NCI-H524 treated with DMSO at 0.1 percent for 48 hours (cell line): ENCODE measurements around the gene TSPAN7.

Experiments
- DNase-seq: peaks from one replicate; lab custom pipeline; 2025; lab: John Stamatoyannopoulos, UW

The TSPAN7 gene

DNA sequence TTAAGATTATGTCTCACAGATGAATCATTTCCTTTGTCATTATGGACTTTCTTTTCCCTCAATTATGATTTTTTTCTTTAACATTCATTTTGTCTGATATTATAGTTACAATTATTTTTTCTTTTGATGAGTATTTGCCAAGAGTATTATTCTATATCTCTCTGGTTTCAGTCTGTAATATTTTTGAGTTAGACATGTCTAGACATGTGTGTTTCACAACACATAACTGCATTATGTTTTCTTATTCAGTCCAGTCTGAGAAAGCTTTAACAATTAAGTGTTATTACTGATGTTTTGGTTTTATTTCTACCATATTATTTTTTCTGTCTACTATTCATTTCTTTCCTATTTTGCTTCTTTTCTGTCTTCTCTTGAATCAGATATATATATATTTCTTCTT, 131.6 kb downstream of the TSPAN7 start:
- DNase-seq, result no peak

DNA sequence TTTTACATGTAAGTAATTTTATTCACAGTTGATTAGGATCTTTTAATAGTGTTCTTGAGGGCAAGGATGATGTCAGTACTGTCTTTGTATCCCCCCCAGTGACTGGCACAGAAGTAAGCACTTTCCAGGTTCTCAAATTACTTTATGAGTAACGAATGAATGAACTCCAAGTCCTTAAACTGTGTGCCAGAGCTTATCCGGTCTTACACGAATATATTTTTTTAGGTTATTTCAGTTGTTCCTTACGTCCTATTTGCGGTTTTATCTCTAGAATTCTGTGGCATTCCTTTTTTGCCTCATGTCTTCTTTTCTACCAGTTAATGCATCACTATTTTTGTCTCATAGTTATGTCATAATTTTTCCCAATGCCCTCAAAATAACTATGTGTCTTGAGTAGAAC, 133.1 kb downstream of the TSPAN7 start:
- DNase-seq, result no peak

DNA sequence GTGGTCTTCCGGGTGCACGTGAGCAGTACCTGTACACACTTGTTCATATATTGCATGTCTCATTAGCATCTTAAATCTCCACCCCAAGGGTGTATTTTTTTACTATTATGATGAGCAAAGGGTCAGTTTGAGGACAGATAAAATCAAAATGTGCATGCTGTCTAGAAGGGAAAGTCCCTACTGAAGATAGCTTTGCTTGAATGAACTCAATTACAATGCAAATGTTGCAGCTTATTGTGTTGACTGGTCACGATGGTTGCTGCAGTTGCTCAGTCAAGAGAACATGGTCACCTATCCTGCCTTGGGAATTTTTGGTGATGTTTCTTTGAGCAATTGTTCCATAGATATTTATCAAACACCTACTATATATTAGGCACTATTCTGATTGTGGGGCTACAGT, 136.1 kb downstream of the TSPAN7 start:
- no peak for DNase-seq

DNA sequence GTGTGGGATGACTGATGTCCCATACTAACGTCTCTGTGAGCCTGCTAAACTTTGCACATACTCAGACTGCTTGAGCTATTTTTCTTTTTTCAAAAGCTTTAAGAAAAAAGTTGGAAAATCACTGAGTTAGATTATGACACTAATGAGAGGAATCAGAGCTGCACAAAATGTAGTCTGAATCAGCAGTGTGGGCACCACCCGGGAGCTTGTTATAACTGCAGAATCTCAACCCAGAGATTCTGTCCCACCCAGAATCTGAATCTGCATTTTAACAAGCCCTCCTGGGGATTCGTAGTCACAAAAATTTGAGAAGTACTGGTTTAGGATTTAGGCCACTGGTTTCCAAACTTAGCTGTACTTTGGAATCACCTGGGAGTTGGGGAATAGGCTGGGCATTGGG, 137.8 kb downstream of the TSPAN7 start:
- no peak for DNase-seq

DNA sequence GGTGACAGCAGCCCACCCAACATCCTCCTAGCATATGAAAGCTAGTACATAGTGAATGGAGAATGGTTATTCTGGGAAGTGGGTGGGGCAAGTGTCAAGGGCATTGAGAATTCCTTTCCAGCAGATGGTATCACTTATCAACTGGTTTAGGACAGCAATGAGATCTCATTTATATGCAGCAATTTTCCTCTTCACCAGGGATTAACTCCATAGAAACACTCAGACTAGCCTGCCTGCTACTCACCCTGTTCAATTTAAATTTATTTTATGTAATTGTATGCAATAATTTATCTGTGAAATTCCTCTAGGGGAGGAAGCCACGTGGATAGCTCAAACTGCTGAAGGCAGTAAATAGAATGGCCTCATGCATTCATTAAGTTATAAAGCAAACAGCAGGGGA, 138.4 kb downstream of the TSPAN7 start:
- DNase-seq, result peak; percentile 82

DNA sequence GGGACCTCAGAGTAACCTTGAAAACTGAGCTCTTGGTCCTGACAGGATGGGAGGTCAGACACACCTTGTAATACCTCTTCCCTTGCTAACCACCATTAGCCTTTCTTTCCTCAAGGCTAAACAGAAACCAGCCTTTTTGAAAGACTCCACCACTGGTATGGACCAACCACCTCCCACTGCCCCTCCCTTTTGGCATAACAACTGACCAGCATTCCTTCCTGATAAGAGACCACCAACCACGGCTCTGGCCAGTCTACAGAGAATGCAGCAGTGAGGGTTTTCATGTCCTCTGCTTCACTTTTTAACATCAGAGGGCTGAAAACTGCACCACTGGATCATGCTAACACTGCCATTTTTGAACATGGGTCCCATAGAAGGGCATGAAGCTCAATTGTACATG, 139.7 kb downstream of the TSPAN7 start:
- no peak for DNase-seq

DNA sequence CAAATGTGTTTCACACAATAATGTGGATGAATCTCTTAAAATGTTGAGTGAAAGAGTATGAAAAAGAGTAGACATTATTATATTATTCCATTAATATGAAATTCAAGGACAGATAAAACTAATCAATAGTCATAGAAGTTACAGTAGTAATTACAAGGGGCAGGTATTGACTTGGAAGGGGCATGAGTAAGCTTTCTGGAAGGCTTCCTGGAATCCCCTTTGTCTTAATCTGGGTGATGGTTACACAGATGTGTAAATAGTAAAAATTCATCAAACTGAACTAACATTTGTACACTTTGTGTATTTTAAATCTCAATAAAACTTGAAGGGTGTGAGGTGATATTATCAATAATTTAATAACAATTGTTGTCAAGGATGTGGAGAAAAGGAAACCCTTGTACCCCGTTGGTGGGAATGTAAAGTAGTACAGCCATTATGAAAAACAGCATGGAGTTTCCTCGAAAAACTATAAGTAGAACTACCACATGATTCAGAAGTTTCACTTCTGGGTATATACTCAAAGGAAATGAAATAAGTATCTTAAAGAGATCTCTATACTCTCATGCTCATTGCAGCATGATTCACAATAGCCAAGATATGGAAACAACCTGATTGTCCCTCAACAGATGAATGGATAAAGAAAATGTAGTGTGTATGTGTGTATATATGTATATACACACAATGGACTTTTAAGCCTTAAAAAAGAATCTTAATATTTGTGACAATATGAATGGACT, 143.0 kb downstream of the TSPAN7 start:
- DNase-seq, result no peak

DNA sequence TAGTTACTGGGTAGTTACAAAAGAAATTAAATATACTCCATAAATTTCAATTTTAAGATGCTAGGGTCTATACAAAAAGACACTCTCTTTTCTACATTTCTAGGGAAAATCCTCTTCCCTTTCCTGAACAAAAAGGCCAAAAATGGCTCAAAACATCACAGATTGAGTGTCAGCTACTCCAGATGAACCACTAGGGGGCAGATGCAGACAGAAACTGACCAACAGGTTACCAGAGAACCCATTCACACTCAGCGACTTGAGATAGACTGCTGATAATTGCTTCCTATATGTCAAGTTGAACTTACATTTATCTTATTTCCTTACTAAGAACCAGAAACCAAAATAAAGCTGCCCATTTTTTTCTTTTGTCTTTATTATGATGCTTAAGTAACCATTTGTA, 156.5 kb downstream of the TSPAN7 start:
- DNase-seq, result no peak

DNA sequence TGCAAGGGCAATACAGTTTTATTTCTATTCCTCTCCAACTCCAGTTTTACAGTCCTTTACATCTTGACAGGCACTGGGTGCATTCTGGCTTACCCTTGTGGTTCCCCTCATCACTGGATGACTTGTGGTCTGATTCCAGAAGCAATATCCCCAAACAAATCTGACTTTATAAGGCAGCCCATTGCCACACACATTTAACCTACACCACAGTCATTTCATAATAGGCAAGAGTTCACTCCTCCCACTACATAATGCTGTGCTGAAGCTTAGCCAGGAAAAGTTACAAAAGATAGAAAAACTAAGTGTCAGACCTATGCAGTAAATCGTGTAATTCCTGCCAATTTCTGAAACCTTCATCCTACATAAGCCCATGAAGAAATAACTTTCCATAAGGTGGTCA, 157.0 kb downstream of the TSPAN7 start:
- no peak for DNase-seq

DNA sequence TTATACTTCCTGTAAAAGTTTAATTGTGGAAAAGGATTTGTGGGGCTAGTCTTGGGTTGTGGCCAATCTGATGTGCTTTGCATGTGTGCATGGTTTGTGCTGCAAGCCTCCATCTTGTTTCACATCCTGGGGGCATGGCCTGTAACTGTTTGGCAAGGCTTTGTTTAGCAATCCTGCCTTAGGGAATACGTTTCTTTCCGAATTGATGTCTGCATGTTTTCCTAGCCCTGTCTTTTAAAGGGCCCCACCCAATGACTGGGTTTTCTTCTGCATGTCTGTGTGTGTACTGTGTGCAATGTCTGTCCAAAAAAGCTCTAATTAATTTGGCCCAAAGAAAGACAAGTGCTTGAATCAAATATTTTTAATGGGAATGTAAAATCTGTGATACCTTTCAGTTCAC, 165.3 kb downstream of the TSPAN7 start:
- DNase-seq, result no peak

DNA sequence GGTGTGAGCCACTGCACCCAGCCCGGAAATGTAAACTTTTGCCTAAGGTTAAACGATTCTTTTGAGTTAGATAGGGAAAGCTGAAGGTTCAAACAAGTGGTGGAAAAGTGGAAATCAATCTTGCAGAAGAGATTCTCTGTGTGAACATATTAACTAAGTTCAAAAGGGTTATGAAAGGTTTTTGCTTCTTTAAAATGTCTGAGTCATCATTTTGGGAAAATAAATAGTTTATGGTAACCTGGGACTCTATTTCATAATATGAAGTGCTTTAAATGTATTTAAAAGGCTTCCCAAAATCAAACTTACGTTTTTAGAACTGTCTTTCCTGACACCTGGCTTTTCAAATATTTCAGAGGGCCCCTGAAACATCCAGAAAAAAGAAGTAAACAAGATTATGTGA, 166.3 kb downstream of the TSPAN7 start:
- DNase-seq, result no peak

DNA sequence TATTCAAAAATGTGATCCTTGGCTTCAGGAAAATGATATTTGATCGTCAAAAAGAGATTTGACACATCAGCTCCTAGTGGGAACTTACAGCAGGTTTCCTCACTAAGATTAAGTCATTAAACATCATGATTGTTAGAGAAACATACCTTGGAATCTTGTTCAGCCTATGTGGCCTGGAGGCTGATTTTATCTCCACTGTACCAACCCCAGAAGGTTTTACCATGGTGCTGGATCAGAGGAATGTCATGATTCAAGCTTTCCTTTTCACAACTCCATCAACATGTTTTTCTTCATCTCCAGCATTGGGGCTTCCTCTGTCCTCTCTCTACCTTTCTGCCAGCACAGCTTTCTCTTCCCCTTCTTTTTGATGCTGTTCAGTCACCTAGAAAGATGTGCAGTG, 171.5 kb downstream of the TSPAN7 start:
- no peak for DNase-seq
